ENCODE results near the gene RAB15.
A peak's percentile ranks its signal among the peaks of the same experiment; 100 is the strongest.

Gene RAB15

DNA sequence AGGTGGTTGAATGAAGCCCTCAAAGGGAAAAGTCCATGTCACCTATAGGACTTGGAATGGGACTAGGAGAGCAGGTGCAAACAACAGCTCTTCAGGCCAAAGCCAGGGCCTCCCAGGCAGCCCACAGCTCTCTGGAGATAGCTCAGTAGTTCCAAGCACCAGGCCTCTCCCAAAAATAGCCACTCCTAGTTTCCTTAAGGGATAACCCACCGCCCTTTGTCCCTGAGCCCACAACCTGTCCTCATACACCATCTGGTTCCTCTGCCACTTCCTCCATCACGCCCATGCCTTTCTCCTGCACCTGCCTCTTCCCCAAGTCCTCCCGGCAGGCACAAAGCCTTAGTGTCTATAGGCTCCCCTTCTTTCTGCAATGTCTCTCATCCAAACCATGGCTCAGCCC lies 2.1 kb downstream of the RAB15 start:
- H3K9me3 ChIP-seq (ENCODE audit: control insufficient read depth, insufficient read depth, low read length), result no peaks in the 10 kb centered on the region
- H3K36me3 ChIP-seq (ENCODE audit: control insufficient read depth, insufficient read depth, low read length), result peaks cover 4% of the 10 kb centered on the region; the same call in 1 of the 2 replicates
- peaks cover 12% of the 10 kb centered on the region; the same call in 1 of the 2 replicates for H3K27me3 ChIP-seq (ENCODE audit: control insufficient read depth, insufficient read depth, low read length)
- H3K27ac ChIP-seq (ENCODE audit: low read depth, low read length), result no peak overlapping the region
- H3K4me1 ChIP-seq (ENCODE audit: control insufficient read depth, insufficient read depth, low read length), result peaks cover 42% of the 10 kb centered on the region
- no peak overlapping the region for H3K9ac ChIP-seq (ENCODE audit: low read depth, low read length)
- H3K4me3 ChIP-seq (ENCODE audit: low read depth, low read length), result no peak overlapping the region

DNA sequence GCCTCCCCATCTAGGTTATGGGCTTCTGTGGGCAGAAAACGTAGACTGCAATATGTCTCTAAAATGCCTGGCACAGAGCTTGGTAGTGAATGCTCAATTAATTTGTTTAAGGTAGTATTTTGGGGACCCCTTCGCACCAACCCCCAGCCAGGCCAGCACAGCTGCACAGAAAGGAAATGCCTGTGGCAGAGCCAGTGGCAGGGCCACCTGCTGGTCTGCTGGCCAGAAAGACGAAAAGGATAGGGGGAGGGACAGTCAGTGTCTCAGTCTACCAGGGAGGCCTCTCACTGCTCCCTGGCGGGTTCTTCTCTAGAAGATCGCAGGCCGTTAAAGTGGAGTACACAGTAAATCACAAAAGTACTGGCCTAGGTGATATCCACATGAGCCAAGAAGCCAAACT lies 3.5 kb downstream of the RAB15 start:
- H3K9me3 ChIP-seq (ENCODE audit: control insufficient read depth, insufficient read depth, low read length), result no peaks in the 10 kb centered on the region
- H3K27me3 ChIP-seq (ENCODE audit: control insufficient read depth, insufficient read depth, low read length), result peaks cover 12% of the 10 kb centered on the region; the same call in 1 of the 2 replicates
- H3K9ac ChIP-seq (ENCODE audit: low read depth, low read length), result no peak overlapping the region
- peak overlapping the region; percentile 8 for H3K27ac ChIP-seq (ENCODE audit: low read depth, low read length)
- no peak overlapping the region for H3K4me3 ChIP-seq (ENCODE audit: low read depth, low read length)
- H3K36me3 ChIP-seq (ENCODE audit: control insufficient read depth, insufficient read depth, low read length), result peaks cover 4% of the 10 kb centered on the region; the same call in 1 of the 2 replicates
- H3K4me1 ChIP-seq (ENCODE audit: control insufficient read depth, insufficient read depth, low read length), result peaks cover 37% of the 10 kb centered on the region

DNA sequence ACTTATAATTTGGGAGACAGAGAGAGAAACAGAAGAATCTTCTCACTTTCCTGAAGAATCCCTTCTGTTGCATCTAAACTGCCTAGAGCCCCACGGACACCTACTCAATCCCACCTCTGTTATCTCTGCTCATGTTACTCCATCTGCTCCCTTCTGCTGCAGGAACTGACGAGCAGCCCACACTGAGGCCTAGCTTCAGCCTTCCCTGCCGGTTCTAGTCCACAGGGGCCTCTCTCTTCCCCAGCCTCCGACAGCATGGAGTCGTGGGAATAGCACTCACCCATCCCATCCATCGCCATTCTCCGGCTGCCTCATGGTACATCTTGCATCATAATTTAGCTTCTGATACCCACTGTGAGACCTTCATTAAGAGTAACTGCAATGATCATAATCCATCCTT lies 4.0 kb downstream of the RAB15 start:
- Histone ChIP-seq H3K4me1 (ENCODE audit: control insufficient read depth, insufficient read depth, low read length) (peaks cover 35% of the 10 kb centered on the region), H3K27ac (ENCODE audit: low read depth, low read length) (no peak overlapping the region), H3K4me3 (ENCODE audit: low read depth, low read length) (no peak overlapping the region), H3K27me3 (ENCODE audit: control insufficient read depth, insufficient read depth, low read length) (peaks cover 11% of the 10 kb centered on the region; the same call in 1 of the 2 replicates), H3K9me3 (ENCODE audit: control insufficient read depth, insufficient read depth, low read length) (no peaks in the 10 kb centered on the region), H3K36me3 (ENCODE audit: control insufficient read depth, insufficient read depth, low read length) (peaks cover 4% of the 10 kb centered on the region; the same call in 1 of the 2 replicates), H3K9ac (ENCODE audit: low read depth, low read length) (no peak overlapping the region)

DNA sequence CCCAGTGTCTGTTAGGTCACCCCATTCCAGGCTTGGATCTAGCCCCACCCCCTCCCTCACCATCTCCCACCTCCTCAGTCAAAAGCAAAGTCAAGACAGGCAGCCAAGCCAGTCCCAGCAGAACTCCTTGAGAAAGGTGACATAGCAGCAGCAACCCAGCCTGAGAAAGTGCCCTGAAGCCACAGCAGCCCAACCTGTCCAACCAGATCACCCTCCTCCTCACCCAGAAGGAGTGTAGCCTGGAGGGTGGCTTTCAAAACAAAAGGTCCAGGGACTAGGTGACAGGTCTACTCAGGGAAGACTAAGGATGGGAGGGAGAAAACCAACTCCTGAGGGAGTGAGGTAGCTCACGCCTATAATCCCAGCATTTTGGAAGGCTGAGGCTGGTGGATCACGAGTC lies 5.2 kb downstream of the RAB15 start:
- Histone ChIP-seq H3K9me3 (ENCODE audit: control insufficient read depth, insufficient read depth, low read length) (no peaks in the 10 kb centered on the region), H3K36me3 (ENCODE audit: control insufficient read depth, insufficient read depth, low read length) (peaks cover 4% of the 10 kb centered on the region; the same call in 1 of the 2 replicates), H3K4me1 (ENCODE audit: control insufficient read depth, insufficient read depth, low read length) (peaks cover 28% of the 10 kb centered on the region), H3K4me3 (ENCODE audit: low read depth, low read length) (no peak overlapping the region), H3K27me3 (ENCODE audit: control insufficient read depth, insufficient read depth, low read length) (peaks cover 3% of the 10 kb centered on the region; the same call in 1 of the 2 replicates), H3K9ac (ENCODE audit: low read depth, low read length) (no peak overlapping the region), H3K27ac (ENCODE audit: low read depth, low read length) (no peak overlapping the region)

DNA sequence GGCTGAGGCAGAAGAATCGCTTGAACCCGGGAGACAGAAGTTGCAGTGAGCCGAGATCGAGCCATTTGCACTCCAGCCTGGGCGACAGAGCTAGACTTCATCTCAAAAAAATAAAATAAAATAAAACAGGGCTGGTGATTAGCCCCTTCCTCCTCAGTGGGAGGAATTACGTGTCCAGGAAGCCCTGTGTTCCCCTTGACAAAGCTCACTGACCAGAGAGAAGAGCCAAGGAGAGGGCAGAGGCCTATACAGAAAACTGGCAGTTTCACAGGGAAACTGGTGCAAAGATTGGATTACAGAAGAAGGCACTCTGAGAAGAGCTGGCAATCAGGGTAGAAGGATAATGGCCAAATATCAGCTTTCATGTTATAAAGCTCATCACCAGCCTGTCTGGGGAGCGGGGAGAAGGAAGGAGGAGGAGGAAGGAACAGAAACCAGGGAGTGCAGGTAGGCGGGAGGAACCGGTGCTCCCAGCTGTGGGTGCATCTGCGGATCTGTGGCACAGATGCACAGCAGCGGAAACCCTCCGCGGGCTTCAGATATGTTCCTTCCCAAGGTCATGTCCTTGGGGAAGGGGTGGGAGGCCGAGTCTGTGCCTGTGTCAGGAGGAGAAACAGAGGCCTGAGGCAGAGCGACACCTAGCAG lies 6.7 kb downstream of the RAB15 start:
- Histone ChIP-seq H3K9ac (ENCODE audit: low read depth, low read length) (no peak overlapping the region), H3K27ac (ENCODE audit: low read depth, low read length) (no peak overlapping the region), H3K36me3 (ENCODE audit: control insufficient read depth, insufficient read depth, low read length) (peaks cover 4% of the 10 kb centered on the region; the same call in 1 of the 2 replicates), H3K27me3 (ENCODE audit: control insufficient read depth, insufficient read depth, low read length) (no peaks in the 10 kb centered on the region), H3K4me3 (ENCODE audit: low read depth, low read length) (no peak overlapping the region), H3K4me1 (ENCODE audit: control insufficient read depth, insufficient read depth, low read length) (peaks cover 29% of the 10 kb centered on the region), H3K9me3 (ENCODE audit: control insufficient read depth, insufficient read depth, low read length) (no peaks in the 10 kb centered on the region)

DNA sequence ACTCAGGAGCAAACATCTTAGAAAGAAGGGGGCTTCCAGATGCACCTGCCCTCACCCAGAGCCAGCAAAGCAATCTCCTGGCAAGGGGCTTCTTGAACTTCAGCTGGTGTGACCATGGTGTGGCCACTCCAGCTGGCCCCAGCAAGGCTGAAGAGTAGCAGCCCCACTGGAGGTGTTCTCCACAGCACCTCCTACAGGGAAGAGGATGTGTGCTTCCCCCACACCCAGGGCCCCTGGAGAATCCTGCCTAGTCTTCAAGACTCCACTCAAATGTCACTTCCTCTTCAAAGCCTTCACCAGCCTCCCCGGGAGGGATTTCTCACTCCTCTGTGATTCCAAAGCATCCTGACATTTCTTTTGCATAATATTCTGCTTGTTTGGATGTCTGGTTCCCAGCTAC lies 8.5 kb downstream of the RAB15 start:
- Histone ChIP-seq H3K9ac (ENCODE audit: low read depth, low read length) (no peak overlapping the region), H3K27ac (ENCODE audit: low read depth, low read length) (no peak overlapping the region)

DNA sequence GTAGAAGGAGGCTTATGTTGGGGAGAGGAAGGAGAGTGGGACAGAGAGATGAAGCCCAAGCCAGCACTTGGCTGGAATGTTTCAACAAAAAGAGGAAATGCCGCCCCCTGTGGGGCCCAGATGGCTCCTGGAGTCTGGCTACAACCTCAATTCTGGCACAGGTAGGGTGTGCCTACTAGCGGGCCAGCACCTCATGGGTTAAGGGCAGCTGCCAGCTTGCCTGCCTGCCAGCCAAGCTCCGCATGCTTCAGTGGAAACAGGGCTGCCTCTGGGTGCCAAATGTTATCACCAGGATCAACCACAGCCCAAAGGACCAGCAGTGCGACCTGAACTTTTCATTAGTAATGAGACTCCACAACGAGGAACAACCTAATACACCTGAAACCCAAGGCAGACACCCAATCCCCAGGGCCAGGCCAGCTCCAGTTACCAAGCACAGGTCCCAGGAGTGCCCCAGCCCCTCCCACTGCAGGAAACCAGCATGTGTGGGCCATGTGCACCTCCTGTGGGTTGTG lies 11.3 kb downstream of the RAB15 start:
- H3K27ac ChIP-seq (ENCODE audit: low read depth, low read length), result peak overlapping the region; percentile 22
- H3K4me3 ChIP-seq (ENCODE audit: low read depth, low read length), result no peak overlapping the region
- H3K9ac ChIP-seq (ENCODE audit: low read depth, low read length), result no peak overlapping the region
- peaks cover 36% of the 10 kb centered on the region for H3K4me1 ChIP-seq (ENCODE audit: control insufficient read depth, insufficient read depth, low read length)
- H3K27me3 ChIP-seq (ENCODE audit: control insufficient read depth, insufficient read depth, low read length), result no peaks in the 10 kb centered on the region
- H3K36me3 ChIP-seq (ENCODE audit: control insufficient read depth, insufficient read depth, low read length), result no peaks in the 10 kb centered on the region
- no peaks in the 10 kb centered on the region for H3K9me3 ChIP-seq (ENCODE audit: control insufficient read depth, insufficient read depth, low read length)

More for the DNA sequence above, 8.5 kb downstream of the RAB15 start:
- Histone ChIP-seq H3K4me3 (ENCODE audit: low read depth, low read length) (no peak overlapping the region), H3K4me1 (ENCODE audit: control insufficient read depth, insufficient read depth, low read length) (peaks cover 23% of the 10 kb centered on the region), H3K36me3 (ENCODE audit: control insufficient read depth, insufficient read depth, low read length) (peaks cover 4% of the 10 kb centered on the region; the same call in 1 of the 2 replicates), H3K9me3 (ENCODE audit: control insufficient read depth, insufficient read depth, low read length) (no peaks in the 10 kb centered on the region), H3K27me3 (ENCODE audit: control insufficient read depth, insufficient read depth, low read length) (no peaks in the 10 kb centered on the region)

DNA sequence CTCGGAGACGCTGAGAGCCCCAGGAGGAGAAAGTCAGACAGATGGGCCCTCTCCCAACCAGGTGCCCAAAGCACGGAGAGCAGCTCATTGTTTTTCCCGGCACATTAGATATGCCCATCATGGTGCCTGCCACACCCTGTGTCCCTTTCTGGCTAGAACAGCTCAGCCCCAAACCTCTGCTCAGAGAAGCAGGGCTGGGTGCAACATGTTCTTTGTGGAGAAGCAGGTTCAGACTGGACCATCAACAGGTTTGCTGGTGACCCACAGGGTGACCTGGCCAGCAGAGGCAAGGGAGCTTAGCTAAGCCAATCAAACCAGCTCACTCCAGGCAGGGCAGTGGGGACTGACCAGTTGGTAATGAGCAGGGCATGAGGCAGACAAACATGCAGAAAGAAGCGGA lies 13.4 kb downstream of the RAB15 start:
- Histone ChIP-seq H3K27me3 (ENCODE audit: control insufficient read depth, insufficient read depth, low read length) (no peaks in the 10 kb centered on the region), H3K36me3 (ENCODE audit: control insufficient read depth, insufficient read depth, low read length) (no peaks in the 10 kb centered on the region), H3K4me3 (ENCODE audit: low read depth, low read length) (no peak overlapping the region), H3K27ac (ENCODE audit: low read depth, low read length) (no peak overlapping the region), H3K4me1 (ENCODE audit: control insufficient read depth, insufficient read depth, low read length) (peaks cover 48% of the 10 kb centered on the region), H3K9me3 (ENCODE audit: control insufficient read depth, insufficient read depth, low read length) (no peaks in the 10 kb centered on the region), H3K9ac (ENCODE audit: low read depth, low read length) (no peak overlapping the region)

DNA sequence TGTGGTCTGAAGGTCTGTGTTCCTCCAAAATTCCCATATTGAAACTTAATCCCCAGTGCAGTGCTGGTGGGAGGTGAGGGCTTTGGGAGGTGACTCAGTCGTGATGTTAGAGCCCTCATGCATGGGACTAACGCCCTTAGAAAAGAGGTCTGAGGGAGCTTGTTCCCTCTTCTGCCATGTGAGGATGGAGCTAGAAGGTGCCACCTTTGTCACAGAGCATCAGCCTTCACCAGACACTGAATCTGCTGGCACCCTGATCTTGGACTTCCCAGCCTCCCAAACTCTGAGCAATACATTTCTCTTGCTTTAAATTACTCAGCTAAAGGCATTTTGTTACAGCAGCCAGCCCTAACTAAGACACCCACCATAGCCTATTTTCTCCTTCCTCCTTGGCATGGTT lies 13.9 kb downstream of the RAB15 start:
- no peak overlapping the region for H3K4me3 ChIP-seq (ENCODE audit: low read depth, low read length)
- no peaks in the 10 kb centered on the region for H3K9me3 ChIP-seq (ENCODE audit: control insufficient read depth, insufficient read depth, low read length)
- peaks cover 48% of the 10 kb centered on the region for H3K4me1 ChIP-seq (ENCODE audit: control insufficient read depth, insufficient read depth, low read length)
- H3K27ac ChIP-seq (ENCODE audit: low read depth, low read length), result no peak overlapping the region
- no peak overlapping the region for H3K9ac ChIP-seq (ENCODE audit: low read depth, low read length)
- no peaks in the 10 kb centered on the region for H3K27me3 ChIP-seq (ENCODE audit: control insufficient read depth, insufficient read depth, low read length)
- H3K36me3 ChIP-seq (ENCODE audit: control insufficient read depth, insufficient read depth, low read length), result no peaks in the 10 kb centered on the region

DNA sequence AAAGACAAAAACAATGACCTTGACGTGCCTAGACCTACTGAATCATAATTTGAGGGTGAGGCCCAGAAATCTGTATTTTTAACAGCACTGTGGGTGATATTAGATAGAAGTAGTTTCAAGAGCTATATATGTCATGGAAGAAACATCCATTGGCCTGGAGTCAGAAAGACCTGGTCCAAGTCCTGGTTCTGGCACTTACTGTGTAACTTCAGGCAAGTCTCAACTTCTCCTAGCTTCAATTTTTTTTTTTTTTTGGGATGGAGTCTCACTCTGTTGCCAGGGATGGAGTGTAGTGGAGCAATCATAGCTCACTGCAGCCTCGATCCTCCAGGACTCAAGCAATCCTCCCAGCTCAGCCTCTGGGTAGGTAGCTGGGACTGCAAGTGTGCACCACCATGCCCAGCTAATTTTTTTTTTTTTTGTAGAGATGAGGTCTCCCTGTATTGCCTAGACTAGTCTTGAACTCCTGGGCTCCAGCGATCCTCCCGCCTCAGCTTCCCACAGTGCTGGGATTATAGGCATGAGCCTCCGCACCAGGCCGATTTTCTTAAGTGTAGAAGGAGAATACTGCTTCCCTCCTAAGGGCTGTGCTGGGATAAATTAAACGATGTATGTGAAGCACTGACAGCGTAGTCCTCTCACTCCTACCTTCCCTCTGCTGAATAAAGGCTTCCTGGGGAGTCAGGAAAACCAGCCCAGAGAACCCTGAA lies 15.3 kb downstream of the RAB15 start:
- no peaks in the 10 kb centered on the region for H3K9me3 ChIP-seq (ENCODE audit: control insufficient read depth, insufficient read depth, low read length)
- H3K4me1 ChIP-seq (ENCODE audit: control insufficient read depth, insufficient read depth, low read length), result peaks cover 48% of the 10 kb centered on the region
- peaks cover 7% of the 10 kb centered on the region for H3K36me3 ChIP-seq (ENCODE audit: control insufficient read depth, insufficient read depth, low read length)
- H3K27me3 ChIP-seq (ENCODE audit: control insufficient read depth, insufficient read depth, low read length), result no peaks in the 10 kb centered on the region
- H3K4me3 ChIP-seq (ENCODE audit: low read depth, low read length), result no peak overlapping the region
- H3K9ac ChIP-seq (ENCODE audit: low read depth, low read length), result no peak overlapping the region
- peak overlapping the region; percentile 68 for H3K27ac ChIP-seq (ENCODE audit: low read depth, low read length)

DNA sequence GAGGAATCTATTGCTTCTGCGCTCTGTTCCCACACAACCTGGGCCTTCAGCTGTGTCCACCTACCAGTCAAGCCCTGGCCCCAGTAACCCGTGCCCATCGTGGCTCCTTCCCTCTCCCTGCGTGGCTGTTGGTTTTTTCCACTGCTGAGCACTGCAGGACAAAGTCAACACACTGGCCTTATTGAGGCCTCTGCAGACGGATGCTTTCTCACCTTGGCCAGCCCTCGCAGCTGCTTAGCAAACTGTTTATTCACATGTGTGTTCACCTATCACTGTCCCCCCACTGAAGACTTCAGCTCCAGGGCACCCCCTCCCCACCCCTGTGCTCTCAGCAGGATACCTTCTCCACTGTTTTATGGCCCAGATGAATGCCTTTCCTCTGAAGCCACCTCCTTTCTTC lies 16.8 kb downstream of the RAB15 start:
- no peak overlapping the region for H3K9ac ChIP-seq (ENCODE audit: low read depth, low read length)
- no peaks in the 10 kb centered on the region for H3K27me3 ChIP-seq (ENCODE audit: control insufficient read depth, insufficient read depth, low read length)
- H3K4me3 ChIP-seq (ENCODE audit: low read depth, low read length), result no peak overlapping the region
- peaks cover 23% of the 10 kb centered on the region for H3K36me3 ChIP-seq (ENCODE audit: control insufficient read depth, insufficient read depth, low read length)
- peaks cover 37% of the 10 kb centered on the region for H3K4me1 ChIP-seq (ENCODE audit: control insufficient read depth, insufficient read depth, low read length)
- H3K27ac ChIP-seq (ENCODE audit: low read depth, low read length), result peak overlapping the region; percentile 42
- no peaks in the 10 kb centered on the region for H3K9me3 ChIP-seq (ENCODE audit: control insufficient read depth, insufficient read depth, low read length)

All from HUES48 (cell line).